ENCODE results near the gene RTKN.
A peak's percentile ranks its signal among the peaks of the same experiment; 100 is the strongest.
"Not testable (repeated sequence)": the region's sequence is repeated elsewhere in the genome, so short reads cannot be mapped to it uniquely, and the experiment has no call there.

The RTKN gene, protein sequence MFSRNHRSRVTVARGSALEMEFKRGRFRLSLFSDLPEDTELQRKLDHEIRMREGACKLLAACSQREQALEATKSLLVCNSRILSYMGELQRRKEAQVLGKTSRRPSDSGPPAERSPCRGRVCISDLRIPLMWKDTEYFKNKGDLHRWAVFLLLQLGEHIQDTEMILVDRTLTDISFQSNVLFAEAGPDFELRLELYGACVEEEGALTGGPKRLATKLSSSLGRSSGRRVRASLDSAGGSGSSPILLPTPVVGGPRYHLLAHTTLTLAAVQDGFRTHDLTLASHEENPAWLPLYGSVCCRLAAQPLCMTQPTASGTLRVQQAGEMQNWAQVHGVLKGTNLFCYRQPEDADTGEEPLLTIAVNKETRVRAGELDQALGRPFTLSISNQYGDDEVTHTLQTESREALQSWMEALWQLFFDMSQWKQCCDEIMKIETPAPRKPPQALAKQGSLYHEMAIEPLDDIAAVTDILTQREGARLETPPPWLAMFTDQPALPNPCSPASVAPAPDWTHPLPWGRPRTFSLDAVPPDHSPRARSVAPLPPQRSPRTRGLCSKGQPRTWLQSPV

DNA sequence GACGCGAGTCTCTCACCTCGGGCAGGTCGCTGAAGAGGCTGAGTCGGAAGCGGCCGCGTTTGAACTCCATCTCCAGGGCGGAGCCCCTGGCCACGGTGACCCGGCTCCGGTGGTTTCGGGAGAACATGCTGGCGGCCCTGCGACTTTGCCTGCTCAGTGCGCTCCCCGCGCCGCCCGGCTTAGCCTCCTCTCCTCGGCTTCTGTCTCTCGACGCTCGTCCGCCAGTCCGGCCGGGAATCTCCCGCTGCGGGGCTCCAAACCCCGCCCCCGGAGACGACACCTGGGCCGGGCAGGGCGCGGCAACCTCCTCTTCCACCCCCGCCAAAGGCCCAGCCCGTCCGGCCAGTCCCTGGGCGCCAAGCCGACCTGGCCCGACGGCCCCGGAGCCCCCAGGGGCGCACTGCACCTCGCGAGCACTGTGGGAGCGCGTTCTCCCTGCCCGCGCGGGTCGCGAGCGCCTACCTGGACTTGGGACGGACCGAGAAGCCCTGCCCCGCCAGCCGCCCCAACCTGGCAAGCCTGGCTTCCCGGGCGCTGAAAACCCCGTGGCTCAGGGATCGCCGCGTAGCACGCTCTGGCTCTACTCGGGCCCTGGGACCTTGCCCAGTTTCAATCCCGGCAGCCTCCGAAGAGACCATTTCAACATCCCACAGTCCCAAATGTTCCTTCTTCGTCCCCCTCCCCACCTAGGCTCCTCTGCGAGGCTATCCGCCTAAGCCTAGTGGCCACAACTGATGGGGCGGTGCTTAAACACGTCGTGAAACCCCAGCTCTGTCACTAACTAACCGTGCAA, at the start of gene RTKN:
Gene RTKN, minus strand, starts transcription at position 248 of the 793 bp plus-strand sequence. Its CDS starts 121 bp downstream, at position 127.
- no peak for DNase-seq (ENCODE audit: low spot score)

DNA sequence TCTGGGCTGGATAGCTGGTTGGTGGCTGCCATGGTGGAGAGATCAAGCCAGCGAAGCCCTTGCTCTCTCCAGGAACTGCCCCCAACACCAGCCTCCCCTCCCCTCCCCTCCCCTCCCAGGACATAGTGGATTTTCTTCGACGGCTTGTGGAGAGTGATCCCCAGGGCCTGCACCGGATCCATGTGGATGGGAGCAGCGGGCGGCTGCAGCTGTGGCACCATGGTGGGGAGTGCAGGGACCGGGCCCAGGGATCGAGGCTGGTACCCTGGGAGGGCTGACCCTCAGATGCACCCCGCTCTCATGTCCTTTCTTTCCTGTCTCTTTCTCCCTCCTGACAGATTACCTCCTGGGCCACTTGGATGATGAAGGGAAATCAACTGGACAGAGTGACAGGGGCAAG, 48.2 kb upstream of the RTKN start:
- no peak for DNase-seq (ENCODE audit: low spot score)

DNA sequence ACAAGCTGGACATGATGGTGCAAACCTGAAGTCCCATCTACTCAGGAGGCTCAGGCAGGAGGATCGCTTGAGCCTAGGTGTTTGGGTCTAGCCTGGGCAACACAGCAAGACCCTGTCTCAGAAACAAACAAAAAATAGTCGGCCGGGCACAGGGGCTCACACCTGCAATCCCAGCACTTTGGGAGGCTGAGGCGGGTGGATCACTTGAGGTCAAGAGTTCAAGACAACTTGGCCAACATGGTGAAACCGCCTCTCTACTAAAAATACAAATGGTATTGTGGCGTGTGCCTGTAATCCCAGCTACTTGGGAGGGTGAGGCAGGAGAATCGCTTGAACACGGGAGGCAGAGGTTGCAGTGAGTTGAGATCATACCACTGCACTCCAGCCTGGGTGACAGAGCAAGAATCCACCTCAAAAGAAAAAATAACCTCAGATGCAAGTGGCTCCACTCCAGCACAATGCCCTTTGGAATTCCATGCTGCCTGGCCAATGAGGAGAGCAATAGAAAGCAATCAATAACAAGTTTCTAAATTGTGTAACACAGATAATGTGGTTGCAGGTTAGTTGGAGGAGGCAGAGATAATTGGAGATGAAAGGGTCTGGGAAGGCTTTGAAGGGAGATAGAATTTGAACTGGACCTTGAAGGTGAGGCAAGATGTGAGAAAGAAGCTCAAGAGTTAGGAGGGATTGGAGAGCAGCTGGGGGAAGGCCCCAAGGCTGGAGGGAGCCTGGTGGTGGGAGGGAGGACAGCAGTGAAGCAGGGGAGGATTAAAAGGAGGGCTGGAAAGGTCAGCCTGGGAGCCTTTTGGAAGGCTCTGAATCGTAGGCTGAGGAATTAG, 47.1 kb upstream of the RTKN start:
- no peak for DNase-seq (ENCODE audit: low spot score)

DNA sequence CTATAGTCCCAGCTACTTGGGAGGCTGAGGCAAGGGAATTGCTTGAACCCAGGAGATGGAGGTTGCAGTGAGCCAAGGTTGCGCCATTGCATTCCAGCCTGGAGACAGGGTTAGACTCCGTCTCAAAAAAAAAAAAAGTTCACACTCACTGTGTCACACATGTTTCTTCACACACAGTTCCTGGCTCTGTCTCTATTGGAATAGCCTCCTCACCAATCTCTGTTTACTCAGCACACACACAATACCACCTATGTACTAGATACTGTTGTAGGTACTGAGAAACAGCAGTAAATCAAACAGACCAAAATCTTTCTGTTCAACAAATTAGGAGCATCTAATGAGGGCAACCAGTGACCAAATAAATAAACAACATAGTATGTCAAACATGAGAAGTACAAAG, 44.4 kb upstream of the RTKN start:
- no peak for DNase-seq (ENCODE audit: low spot score)

DNA sequence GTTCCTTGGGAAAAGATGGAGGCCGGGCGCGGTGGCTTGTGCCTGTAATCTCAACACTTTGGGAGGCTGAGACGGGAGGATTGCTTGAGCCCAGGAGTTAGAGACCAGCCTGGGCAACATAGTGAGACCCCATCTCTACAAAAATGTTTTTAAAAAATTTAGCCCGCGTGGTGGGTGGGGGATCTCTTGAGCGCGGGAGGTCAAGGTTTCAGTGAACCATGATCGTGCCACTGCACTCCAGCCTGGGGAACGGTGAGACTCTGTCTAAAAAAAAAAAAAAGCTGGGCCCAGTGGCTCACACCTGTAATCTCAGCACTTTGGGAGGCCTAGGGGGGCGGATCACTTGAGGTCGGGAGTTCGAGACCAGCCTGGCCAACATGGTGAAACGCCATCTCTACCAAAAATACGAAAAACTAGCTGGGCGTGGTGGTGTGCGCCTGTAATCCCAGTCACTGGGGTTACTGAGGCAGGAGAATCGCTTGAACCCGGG, 42.0 kb upstream of the RTKN start:
- DNase-seq (ENCODE audit: low spot score) = not testable (repeated sequence)

DNA sequence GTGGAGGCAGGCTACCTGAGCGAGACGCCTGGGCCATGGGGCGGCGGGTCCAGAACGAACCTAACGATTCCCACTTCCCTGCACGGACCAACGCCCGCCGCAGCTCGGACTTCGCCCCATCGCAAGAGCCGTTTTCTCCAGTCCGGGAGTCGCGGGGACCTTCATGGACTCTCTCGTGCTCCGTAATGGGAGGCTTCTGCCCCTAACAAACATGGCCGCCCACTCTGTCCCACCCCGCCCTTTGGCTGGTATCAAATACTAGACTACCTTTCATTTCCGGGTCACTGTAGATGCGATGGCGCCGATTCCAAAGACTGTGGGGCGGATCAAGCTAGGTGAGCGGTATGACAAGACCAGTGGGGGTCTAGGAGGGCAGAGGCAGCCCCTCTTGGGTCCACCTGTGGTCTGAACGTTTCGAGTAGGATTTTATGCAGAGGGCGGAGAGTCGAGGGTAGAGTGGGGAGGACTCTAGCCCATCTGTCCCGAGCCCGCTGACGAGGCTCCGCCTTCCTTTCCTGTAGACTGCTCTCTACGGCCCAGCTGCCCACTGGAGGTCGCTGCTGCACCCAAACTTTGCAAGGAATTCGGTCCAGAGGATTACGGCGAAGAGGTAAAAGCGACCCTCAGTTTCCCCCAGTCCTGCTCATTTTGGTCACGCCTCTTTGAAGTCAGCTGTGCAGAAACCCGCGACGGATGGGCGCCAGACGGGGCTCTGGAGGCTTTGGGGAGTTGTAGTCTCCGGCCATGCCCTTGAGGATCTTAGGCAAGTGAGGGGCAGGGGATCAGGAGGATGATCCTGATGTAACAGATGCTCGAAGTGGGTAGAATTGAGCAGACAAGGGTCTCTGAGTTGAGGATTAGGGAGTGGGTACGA, 41.3 kb upstream of the RTKN start, which contains the start of the genes CCDC142 and TTC31:
Gene CCDC142, minus strand, starts transcription at position 198 of the 874 bp plus-strand sequence. Its CDS starts 161 bp downstream, at position 37.
Gene TTC31, plus strand, starts transcription at position 281 of the 874 bp plus-strand sequence. Its CDS starts 15 bp downstream, at position 296.
- DNase-seq (ENCODE audit: low spot score) = peak; percentile 92

DNA sequence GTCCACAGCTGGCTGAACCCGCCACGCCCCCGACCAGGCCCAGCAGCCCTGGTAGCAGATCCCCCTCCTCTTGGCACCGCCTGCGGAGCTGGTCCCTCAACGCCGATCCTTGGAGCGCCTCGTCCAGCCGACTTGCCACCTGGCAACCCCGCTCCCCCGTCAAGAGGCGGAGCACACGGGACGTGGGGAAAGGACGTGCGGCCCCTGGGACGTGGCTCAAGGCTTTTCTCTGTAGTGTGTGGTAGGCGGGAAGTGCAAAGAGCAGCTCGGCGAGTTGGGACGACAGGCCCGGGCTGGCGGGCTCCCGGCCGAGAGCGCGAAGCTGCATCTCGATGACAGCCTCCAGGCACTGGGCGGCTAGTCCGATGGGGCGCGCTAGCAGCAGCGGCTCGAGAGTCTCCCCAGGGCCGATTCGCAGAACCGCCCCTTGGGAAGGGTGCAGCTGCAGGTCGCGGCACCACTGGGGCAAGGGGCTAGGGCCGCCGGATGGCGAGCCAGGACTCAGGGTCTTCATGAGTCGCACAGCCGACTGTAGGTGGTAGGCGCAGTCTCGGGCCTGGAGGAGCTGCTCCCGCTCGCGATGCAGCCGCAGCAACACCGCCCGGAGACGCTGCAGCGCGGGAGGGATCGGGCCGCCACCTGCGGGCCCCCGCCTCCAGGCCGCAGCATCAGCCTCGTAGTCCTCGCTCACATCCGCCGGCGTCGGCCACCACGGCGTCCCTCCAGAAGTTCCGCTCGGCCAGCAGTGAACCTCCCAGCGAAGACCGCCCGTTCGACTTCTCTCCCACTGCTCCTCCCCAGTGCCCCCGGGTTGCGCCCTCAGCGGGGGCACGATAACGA, 40.4 kb upstream of the RTKN start:
- DNase-seq (ENCODE audit: low spot score) = peak; percentile 50

DNA sequence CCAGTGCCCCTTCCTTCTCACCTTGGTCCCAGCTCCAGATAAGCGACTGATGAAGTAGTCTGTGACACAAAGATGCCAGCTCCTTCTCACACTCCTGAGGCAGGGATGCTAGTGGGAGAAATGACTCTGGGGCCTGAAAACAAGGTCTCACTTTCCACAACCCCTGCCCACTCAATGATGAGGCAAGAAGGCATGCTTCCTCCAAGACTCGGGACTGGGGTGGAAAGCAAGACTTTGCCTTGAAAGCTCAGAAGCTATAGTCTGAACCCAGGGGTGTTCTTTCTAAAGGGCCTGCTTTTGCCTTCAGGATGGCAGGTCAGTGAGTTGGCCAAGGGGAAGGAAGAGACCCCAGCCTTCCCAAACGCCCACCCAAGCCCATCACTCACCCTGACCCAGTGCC, 39.7 kb upstream of the RTKN start:
- DNase-seq (ENCODE audit: low spot score) = no peak

DNA sequence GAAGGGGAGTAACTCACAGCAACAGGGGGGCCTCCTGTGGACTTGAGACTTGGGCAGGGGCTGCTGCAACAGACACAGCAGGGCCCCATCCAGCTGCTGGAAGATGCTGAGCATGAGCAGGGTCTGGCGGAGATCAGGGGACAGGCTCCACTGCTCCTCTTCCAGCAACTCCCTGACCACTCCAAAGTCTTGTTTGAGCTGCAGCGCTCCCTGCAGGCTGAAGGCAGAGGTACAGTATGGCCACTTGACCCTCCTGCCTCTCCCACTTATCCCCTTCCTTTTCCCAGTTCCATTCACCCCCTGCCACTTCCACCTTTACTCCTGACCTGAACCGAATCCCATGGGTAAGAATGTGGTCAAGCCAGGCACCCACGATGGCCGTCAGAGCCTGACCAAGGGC, 33.2 kb upstream of the RTKN start:
- DNase-seq (ENCODE audit: low spot score) = no peak

DNA sequence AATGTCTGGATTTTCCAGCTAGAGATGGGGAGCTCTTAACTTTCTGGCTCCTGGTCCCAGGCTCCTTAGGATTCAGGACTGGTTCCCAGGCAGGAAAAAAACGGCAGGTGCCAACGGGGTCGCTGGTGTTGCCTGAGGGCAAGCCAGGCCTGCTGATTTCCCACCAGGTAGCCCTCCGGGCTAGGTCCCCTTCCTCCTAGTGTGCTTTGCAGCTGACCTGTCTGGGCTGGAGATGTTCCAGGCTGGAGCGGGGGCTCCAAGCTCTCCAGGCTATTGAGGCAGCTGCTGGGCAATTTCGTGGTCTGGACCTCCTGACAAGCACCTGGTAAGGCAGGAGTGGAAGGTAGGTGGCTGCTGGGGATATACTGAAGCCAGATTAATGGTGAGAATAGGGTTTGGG, 32.7 kb upstream of the RTKN start:
- DNase-seq (ENCODE audit: low spot score) = no peak

DNA sequence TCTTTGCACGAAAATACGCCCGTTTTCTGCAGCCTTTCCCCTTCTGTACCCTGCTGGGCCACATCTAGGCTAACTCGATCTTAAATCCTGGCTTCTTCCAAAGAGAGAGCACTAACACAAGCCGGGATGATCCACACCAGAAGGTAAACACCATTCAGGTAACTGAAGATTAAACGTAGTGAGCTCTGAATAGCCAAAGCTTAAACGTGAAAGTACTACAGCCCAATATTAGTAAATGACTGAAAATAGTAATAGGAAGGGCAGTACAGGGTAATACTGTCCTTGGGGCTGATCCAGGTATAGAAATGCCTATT, 31.2 kb upstream of the RTKN start:
- DNase-seq (ENCODE audit: low spot score) = no peak

DNA sequence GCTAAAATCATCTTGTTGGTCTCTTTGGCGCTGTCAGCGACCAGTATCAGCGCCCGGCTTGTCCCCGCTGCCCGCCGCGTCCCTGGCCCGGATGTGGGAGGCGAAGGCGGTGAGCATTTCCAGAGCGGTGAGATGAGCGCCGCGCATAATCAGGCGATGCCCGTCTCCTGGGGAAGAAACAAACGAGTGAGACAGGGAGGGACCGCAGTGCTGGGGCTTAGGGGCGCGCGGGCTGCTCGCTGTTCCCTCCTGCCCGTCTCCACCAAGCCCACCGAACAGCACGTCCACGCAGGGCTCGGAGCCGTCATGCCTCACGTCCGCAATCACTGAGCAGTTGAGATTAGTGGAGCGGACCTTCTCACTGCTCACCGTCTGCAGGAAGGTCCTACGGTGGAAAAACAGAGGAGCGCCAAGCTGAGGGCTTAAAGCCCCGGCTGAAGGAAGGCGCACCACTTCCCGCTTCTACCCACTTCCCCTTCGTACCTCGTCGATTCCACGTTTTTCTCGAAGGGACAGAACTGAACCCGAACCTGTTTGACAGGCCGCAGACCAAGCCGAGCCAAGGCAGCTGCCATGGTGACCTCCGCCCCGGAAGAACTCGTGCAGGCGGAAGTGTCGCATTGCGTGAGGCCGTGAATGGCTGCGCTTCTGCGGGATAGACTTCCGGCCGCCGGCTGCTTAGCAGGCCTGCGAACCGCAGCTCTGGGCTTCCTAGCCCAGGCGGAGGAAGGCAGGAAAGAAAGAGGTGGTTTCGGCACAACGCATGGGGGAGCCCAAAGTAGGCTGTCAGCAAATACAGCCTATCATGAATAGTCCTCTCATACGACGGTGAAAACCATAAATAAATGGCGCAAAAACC, 30.6 kb upstream of the RTKN start, which contains the start of gene MRPL53:
Gene MRPL53, minus strand, starts transcription at position 595 of the 859 bp plus-strand sequence. Its CDS starts 20 bp downstream, at position 575.
- DNase-seq (ENCODE audit: low spot score) = peak; percentile 88

DNA sequence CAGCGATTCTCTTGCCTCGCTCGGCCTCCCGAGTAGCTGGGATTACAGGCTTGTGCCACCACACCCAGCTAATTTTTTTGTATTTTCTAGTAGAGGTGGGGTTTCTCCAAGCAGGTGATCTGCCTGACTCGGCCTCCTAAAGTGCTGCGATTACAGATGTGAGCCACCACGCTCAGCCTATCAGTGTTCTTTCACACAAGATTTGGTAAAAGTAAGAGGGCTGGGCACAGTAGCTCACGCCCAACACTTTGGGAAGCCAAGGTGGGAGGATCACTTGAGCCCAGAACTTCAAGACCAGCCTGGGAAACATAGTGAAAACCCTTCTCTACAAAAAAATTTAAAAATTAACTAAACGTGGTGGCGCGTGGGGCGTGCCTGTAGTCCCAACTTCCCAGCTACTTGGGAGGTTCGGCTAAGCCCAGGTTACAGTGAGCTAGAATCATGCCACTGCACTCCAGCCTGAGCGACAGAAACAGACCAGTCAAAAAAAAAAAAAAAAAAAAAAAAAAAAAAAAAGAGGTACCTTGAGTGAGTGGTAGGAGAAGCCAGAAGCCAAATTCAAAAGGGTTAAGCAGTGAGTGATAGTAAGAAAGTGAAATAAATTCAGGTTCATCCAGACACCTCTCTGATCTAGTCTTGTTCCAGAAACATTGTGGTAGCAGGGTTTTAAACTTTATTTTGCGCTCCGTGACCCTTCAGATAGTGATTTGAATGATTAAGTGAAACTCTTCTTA, 29.8 kb upstream of the RTKN start:
- no peak for DNase-seq (ENCODE audit: low spot score)

DNA sequence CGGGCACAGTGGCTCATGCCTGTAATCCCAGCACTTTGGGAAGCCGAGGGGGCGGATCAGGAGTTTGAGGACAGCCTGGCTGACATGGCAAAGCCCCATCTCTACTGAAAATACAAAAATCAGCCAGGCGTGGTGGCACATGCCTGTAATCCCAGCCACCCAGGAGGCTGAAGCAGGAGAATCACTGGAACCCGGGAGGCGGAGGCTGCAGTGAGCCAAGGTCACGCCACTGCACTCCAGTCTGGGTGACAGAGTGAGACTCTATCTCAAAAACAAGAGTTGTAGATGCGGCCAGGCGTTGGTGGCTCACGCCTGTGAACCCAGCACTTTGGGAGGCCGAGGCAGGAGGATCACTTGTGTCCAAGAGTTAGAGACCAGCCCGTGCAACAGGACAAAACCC, 29.0 kb upstream of the RTKN start:
- DNase-seq (ENCODE audit: low spot score) = not testable (repeated sequence)

DNA sequence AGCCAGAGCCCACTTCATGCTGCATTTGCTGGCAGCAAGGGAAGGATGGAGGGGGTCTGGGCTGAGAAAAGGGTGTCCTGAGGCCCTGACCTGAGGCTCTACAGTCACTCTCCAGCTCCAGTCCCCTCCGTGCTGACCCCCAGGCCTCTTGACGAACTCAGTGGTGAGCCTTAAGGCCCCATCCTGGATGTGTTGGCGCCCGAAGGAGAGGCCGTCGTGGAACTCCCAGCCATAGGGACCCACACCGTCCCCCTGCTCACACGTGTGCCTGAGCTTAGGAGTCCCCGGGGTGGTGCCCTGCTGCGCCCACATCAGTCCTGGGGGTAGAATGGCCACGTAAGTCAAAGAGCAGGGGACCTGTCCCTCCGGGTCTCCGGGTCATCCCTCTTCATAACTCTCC, 22.7 kb upstream of the RTKN start:
- DNase-seq (ENCODE audit: low spot score) = peak; percentile 11

DNA sequence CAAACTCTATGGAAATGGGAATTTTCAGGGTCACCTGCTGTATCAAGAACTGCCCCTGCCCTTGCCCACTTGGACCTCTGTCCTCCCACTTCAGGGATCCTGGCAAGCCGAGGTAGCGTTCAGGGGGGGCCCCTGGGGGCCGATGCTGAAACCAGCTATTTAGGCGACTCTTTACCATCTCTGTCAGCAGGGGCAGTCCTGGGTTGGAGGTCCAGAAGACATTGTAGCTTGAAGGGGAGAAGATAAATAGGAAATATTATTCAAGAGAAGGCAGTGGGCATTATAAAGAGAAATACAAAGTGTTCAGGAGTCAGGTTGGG, 21.0 kb upstream of the RTKN start:
- DNase-seq (ENCODE audit: low spot score) = no peak

DNA sequence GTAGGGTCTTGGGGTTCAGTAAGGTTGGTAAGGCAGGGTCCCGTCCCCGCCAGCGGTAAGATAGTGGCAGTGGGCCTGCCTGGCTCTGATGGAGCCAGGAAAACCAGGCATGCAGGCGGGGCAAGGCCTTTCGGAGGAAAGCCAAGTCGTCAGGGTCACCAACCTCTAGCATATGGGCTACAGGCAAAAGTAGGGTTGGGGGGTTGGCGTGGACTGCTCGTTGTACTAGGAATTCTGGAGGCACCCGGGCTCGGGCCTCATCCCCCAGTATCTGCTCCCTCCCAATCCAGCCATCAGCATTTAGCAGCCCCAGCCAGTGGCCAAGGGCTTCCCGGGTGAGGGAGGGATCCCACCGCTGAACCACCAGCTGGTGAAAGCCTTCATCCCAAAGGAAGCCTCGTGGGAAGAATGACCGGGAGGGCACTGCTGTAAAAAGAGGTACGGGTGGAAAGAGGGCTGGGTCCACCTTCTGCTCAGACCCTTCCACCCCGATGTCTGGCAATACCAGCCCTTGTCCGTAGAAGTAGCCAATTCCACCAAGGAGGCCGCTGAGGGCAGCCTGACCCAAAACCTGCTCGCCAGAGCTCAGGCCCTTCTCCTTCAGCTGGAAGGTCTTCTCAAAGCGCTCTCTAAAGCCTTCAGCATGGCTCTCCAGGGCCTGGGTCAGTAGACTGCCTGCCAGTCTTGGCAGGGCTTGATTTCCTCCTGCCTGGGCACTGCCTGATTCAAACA, 20.5 kb upstream of the RTKN start:
- DNase-seq (ENCODE audit: low spot score) = no peak
